Measurements from ENCODE around the gene MOK.

DNA sequence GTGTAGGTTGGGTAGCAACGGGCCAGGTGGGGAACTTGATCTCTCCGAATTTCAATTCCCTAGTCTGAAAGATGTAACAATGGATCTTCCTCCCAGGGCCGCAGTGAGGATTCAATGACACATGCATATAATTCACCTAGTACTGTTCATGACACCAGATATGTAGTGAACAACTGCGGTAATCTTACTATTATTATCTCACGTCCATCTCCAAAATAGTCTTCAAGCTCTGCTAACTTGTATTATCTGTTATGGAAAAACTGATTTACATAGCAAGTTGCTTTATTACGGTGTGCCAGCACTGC lies 26.4 kb downstream of the MOK start:
- TF ChIP-seq, protein P1, sequence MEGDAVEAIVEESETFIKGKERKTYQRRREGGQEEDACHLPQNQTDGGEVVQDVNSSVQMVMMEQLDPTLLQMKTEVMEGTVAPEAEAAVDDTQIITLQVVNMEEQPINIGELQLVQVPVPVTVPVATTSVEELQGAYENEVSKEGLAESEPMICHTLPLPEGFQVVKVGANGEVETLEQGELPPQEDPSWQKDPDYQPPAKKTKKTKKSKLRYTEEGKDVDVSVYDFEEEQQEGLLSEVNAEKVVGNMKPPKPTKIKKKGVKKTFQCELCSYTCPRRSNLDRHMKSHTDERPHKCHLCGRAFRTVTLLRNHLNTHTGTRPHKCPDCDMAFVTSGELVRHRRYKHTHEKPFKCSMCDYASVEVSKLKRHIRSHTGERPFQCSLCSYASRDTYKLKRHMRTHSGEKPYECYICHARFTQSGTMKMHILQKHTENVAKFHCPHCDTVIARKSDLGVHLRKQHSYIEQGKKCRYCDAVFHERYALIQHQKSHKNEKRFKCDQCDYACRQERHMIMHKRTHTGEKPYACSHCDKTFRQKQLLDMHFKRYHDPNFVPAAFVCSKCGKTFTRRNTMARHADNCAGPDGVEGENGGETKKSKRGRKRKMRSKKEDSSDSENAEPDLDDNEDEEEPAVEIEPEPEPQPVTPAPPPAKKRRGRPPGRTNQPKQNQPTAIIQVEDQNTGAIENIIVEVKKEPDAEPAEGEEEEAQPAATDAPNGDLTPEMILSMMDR (IDR thresholded peaks at IDR 0.05; ENCODE audit: low read depth, low read length): no peak
- no peak for TF ChIP-seq EZH2phosphoT487 (IDR thresholded peaks at IDR 0.05; ENCODE audit: low read depth)

Measured in OCI-LY3 (cell line).